ENCODE measurements around the gene ENAM. TPM values are rescaled to one million over a fixed set of nuclear protein-coding genes. Genes with fewer than 3 reads are reported as not detected.
"Not testable (repeated sequence)": the region's sequence is repeated elsewhere in the genome, so short reads cannot be mapped to it uniquely, and the experiment has no call there.

The ENAM gene
- total RNA-seq, 1 donor from 2014 or later, result 0.61 TPM

GRCh38 chr4:70657326-70657725 is 28.8 kb downstream of the ENAM start:
- DNase-seq (no peak), ATAC-seq (no peak)
- Histone ChIP-seq H3K9me3 (no peaks in the 10 kb centered on the region), H3K4me1 (no peaks in the 10 kb centered on the region), H3K27ac (no peak overlapping the region), H3K36me3 (no peaks in the 10 kb centered on the region), H3K4me3 (no peak overlapping the region), H3K27me3 (no peaks in the 10 kb centered on the region)
- intact Hi-C loops (cut with DNase I), result no loop called here
- no peak for TF ChIP-seq CTCF (IDR thresholded peaks at IDR 0.05)

- ATAC-seq, result no peak
- H3K4me3 ChIP-seq, result no peak overlapping the region
- no peaks in the 10 kb centered on the region for H3K36me3 ChIP-seq
- no peak for TF ChIP-seq CTCF (IDR thresholded peaks at IDR 0.05)
- no peaks in the 10 kb centered on the region for H3K9me3 ChIP-seq
- H3K27me3 ChIP-seq, result no peaks in the 10 kb centered on the region
- no peak for DNase-seq
- no peak overlapping the region for H3K27ac ChIP-seq
- intact Hi-C loops (cut with DNase I), result no loop called here
- H3K4me1 ChIP-seq, result no peaks in the 10 kb centered on the region
Measured at GRCh38 chr4:70658418-70658817, 29.9 kb downstream of the ENAM start.

- DNase-seq, result no peak
Measured at GRCh38 chr4:70660106-70660505, 31.6 kb downstream of the ENAM start.

GRCh38 chr4:70661309-70661922 is 32.9 kb downstream of the ENAM start:
- H3K36me3 ChIP-seq; H3K27me3 ChIP-seq; ATAC-seq; H3K27ac ChIP-seq; intact Hi-C loops (cut with DNase I); H3K9me3 ChIP-seq; DNase-seq; H3K4me1 ChIP-seq; H3K4me3 ChIP-seq: not testable (repeated sequence)

More at GRCh38 chr4:70660106-70660505, 31.6 kb downstream of the ENAM start:
- Histone ChIP-seq H3K27me3 (no peaks in the 10 kb centered on the region), H3K27ac (no peak overlapping the region), H3K4me1 (no peaks in the 10 kb centered on the region), H3K36me3 (no peaks in the 10 kb centered on the region), H3K9me3 (no peaks in the 10 kb centered on the region), H3K4me3 (no peak overlapping the region)
- intact Hi-C loops (cut with DNase I), result no loop called here
- TF ChIP-seq CTCF (IDR thresholded peaks at IDR 0.05), result no peak
- no peak for ATAC-seq

GRCh38 chr4:70666369-70666768 is 37.8 kb downstream of the ENAM start, which contains the start of gene JCHAIN:
Gene JCHAIN (minus strand): TSS chr4:70666508. CDS start chr4:70666490, 18 bp downstream.
- Histone ChIP-seq H3K36me3 (no peaks in the 10 kb centered on the region), H3K4me3 (no peak within 1 kb of the TSS), H3K27me3 (no peaks in the 10 kb centered on the region), H3K4me1 (peaks cover 3% of the 10 kb centered on the region), H3K27ac (no peak within 1 kb of the TSS), H3K9me3 (no peaks in the 10 kb centered on the region)
- DNase-seq (no peak), ATAC-seq (no peak)
- TF ChIP-seq CTCF (IDR thresholded peaks at IDR 0.05), result no peak
- intact Hi-C loops (cut with DNase I), result no loop called here

- no peak overlapping the region for H3K4me3 ChIP-seq
- H3K27ac ChIP-seq, result peak overlapping the region; percentile 24
- H3K27me3 ChIP-seq, result no peaks in the 10 kb centered on the region
- no peaks in the 10 kb centered on the region for H3K36me3 ChIP-seq
- peak; percentile 68 for ATAC-seq
- no peak for DNase-seq
- peaks cover 3% of the 10 kb centered on the region for H3K4me1 ChIP-seq
- intact Hi-C loops (cut with DNase I), result no loop called here
- H3K9me3 ChIP-seq, result no peaks in the 10 kb centered on the region
- no peak for TF ChIP-seq CTCF (IDR thresholded peaks at IDR 0.05)
Measured at GRCh38 chr4:70667740-70668535, 39.4 kb downstream of the ENAM start.

Measured in upper lobe of right lung (tissue), 1 donor.